ENCODE results near the gene SLAMF7. TPM values are rescaled to one million over a fixed set of nuclear protein-coding genes. Genes with fewer than 3 reads are reported as not detected.
"Not testable (repeated sequence)": the region's sequence is repeated elsewhere in the genome, so short reads cannot be mapped to it uniquely, and the experiment has no call there.

Gene SLAMF7
- total RNA-seq, 1 donor from 2014 or later, result not detected

- Histone ChIP-seq H3K27me3 (no peaks in the 10 kb centered on the region), H3K36me3 (no peaks in the 10 kb centered on the region), H3K27ac (no peak overlapping the region), H3K4me3 (no peak overlapping the region), H3K4me1 (no peaks in the 10 kb centered on the region), H3K9me3 (no peaks in the 10 kb centered on the region)
- intact Hi-C loops (cut with DNase I), result no loop called here
- no peak for DNase-seq (ENCODE audit: low spot score in 2 of 2)
- no peak for TF ChIP-seq CTCF (IDR thresholded peaks at IDR 0.05)
These were observed 39.9 kb downstream of the SLAMF7 start for GRCh38 chr1:160778976-160779375.

GRCh38 chr1:160779626-160780397, 40.8 kb downstream of the SLAMF7 start:
- H3K27ac ChIP-seq, result no peak overlapping the region
- no peaks in the 10 kb centered on the region for H3K9me3 ChIP-seq
- H3K4me1 ChIP-seq, result no peaks in the 10 kb centered on the region
- H3K27me3 ChIP-seq, result no peaks in the 10 kb centered on the region
- no peak overlapping the region for H3K4me3 ChIP-seq
- intact Hi-C loops (cut with DNase I), result no loop called here
- DNase-seq (ENCODE audit: low spot score in 2 of 2), result no peak
- TF ChIP-seq CTCF (IDR thresholded peaks at IDR 0.05), result no peak
- H3K36me3 ChIP-seq, result no peaks in the 10 kb centered on the region

GRCh38 chr1:160780398-160780755, 41.3 kb downstream of the SLAMF7 start:
- Histone ChIP-seq H3K27me3 (no peaks in the 10 kb centered on the region), H3K4me3 (no peak overlapping the region), H3K9me3 (no peaks in the 10 kb centered on the region), H3K36me3 (no peaks in the 10 kb centered on the region), H3K27ac (no peak overlapping the region), H3K4me1 (no peaks in the 10 kb centered on the region)
- intact Hi-C loops (cut with DNase I), result no loop called here
- TF ChIP-seq CTCF (IDR thresholded peaks at IDR 0.05), result no peak
- DNase-seq (ENCODE audit: low spot score in 2 of 2), result no peak

- intact Hi-C loops (cut with DNase I), result no loop called here
- H3K27ac ChIP-seq, result no peak overlapping the region
- no peaks in the 10 kb centered on the region for H3K36me3 ChIP-seq
- no peak overlapping the region for H3K4me3 ChIP-seq
- no peaks in the 10 kb centered on the region for H3K9me3 ChIP-seq
- no peaks in the 10 kb centered on the region for H3K27me3 ChIP-seq
- DNase-seq (ENCODE audit: low spot score in 2 of 2), result no peak
- H3K4me1 ChIP-seq, result no peaks in the 10 kb centered on the region
- no peak for TF ChIP-seq CTCF (IDR thresholded peaks at IDR 0.05)
These were observed 42.2 kb downstream of the SLAMF7 start for GRCh38 chr1:160781186-160781766.

GRCh38 chr1:160781914-160782689, 43.1 kb downstream of the SLAMF7 start:
- Histone ChIP-seq H3K9me3 (no peaks in the 10 kb centered on the region), H3K4me3 (no peak overlapping the region), H3K27me3 (no peaks in the 10 kb centered on the region), H3K4me1 (no peaks in the 10 kb centered on the region), H3K27ac (no peak overlapping the region), H3K36me3 (no peaks in the 10 kb centered on the region)
- TF ChIP-seq CTCF (IDR thresholded peaks at IDR 0.05), result no peak
- intact Hi-C loops (cut with DNase I), result no loop called here
- DNase-seq (ENCODE audit: low spot score in 2 of 2), result no peak

GRCh38 chr1:160782988-160783765, 44.1 kb downstream of the SLAMF7 start:
- H3K9me3 ChIP-seq; H3K4me1 ChIP-seq; H3K27ac ChIP-seq; intact Hi-C loops (cut with DNase I); DNase-seq (ENCODE audit: low spot score in 2 of 2); H3K36me3 ChIP-seq; H3K4me3 ChIP-seq; H3K27me3 ChIP-seq: not testable (repeated sequence)

All from ascending aorta (tissue), 2 donors.